ENCODE measurements around the gene CEP126.

The CEP126 gene

DNA sequence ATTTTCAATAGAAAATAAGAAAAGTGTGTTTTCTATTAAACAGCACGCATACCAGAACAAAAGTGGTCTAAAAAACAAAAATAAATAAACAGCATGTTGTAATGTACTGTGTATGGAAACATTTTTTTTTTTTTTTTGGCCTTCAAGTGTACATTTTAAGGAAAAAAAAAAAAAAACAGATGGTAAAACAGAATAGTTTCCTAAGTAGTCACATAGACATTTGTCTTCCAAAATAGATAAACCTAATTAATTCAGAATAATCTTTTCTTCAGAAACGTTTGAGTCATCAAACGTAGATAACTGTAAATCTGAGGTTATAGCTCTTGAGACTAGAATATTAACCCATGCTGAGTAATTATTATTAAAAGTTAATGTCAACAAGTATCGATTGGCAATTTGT, 132.0 kb downstream of the CEP126 start:
- no peak for DNase-seq (ENCODE audit: low spot score)
- TF ChIP-seq CTCF (IDR thresholded peaks at IDR 0.05; ENCODE audit: extremely low read depth, missing control alignments): no peak

- no peak for TF ChIP-seq CTCF (IDR thresholded peaks at IDR 0.05; ENCODE audit: extremely low read depth, missing control alignments)
- DNase-seq (ENCODE audit: low spot score): peak; percentile 23
Observed at GRCh38 chr11:102047305-102047924, 132.6 kb downstream of the CEP126 start, which contains the start of gene CFAP300. TSS of gene CFAP300 (plus strand) at chr11:102047437. CDS start at chr11:102047471, 34 bp downstream.

Measured in GM20000 (cell line).